H9 (cell line): Measurements from ENCODE around the gene B4GALT1. TPM values are rescaled to one million over a fixed set of nuclear protein-coding genes. Genes with fewer than 3 reads are reported as not detected.

Source experiments
- DNase-seq: peaks from one replicate; pipeline ENCODE4 v3.0.0-alpha.2; 2017
- H2AFZ ChIP-seq: one replicate; pipeline ENCODE4 v1.6.1; 2013; ENCODE audit warnings: mild to moderate bottlenecking, low read length, control low read depth, moderate library complexity
- H2AK5ac ChIP-seq: 2 replicates; pipeline ENCODE4 v1.6.1; 2013; ENCODE audit warnings: low read length, control low read depth, mixed read lengths; ENCODE audit not compliant: insufficient read length
- H2BK120ac ChIP-seq: one replicate; pipeline ENCODE4 v1.6.1; 2013; ENCODE audit warnings: low read depth, mild to moderate bottlenecking, low read length, control low read depth, inconsistent platforms; ENCODE audit not compliant: poor library complexity, severe bottlenecking
- H2BK12ac ChIP-seq: 2 replicates; pipeline ENCODE4 v1.6.1; 2013; ENCODE audit warnings: low read length, control low read depth, mixed read lengths, low read depth; ENCODE audit not compliant: insufficient read length
- H2BK15ac ChIP-seq: 2 replicates; pipeline ENCODE4 v1.6.1; 2013; ENCODE audit warnings: low read depth, low read length, control low read depth
- H2BK20ac ChIP-seq: one replicate; pipeline ENCODE4 v1.6.1; 2013; ENCODE audit warnings: low read depth, mild to moderate bottlenecking, low read length, control low read depth, inconsistent platforms; ENCODE audit not compliant: poor library complexity, severe bottlenecking
- H2BK5ac ChIP-seq: 2 replicates; pipeline ENCODE4 v1.6.1; 2013; ENCODE audit warnings: low read length, control low read depth, mixed read lengths; ENCODE audit not compliant: insufficient read length
- H3K14ac ChIP-seq: 2 replicates; pipeline ENCODE4 v1.6.1; 2013; ENCODE audit warnings: low read length, control low read depth; ENCODE audit not compliant: insufficient read depth
- H3K18ac ChIP-seq: 2 replicates; pipeline ENCODE4 v1.6.1; 2013; ENCODE audit warnings: low read depth, mild to moderate bottlenecking, mixed read lengths, low read length, control low read depth; ENCODE audit not compliant: insufficient read length
- H3K23ac ChIP-seq: 2 replicates; pipeline ENCODE4 v1.6.1; 2013; ENCODE audit warnings: low read length, control low read depth, mixed read lengths, low read depth; ENCODE audit not compliant: insufficient read length
- H3K23me2 ChIP-seq: 2 replicates; pipeline ENCODE4 v1.6.1; 2013; ENCODE audit warnings: low read depth, mild to moderate bottlenecking, mixed read lengths, low read length, control low read depth; ENCODE audit not compliant: insufficient read length, poor library complexity, severe bottlenecking
- H3K27ac ChIP-seq: 2 replicates; pipeline ENCODE4 v1.5.1; 2013; ENCODE audit warnings: low read length, control low read depth, mixed read lengths, low read depth; ENCODE audit not compliant: insufficient read length
- H3K27me3 ChIP-seq: 2 replicates; pipeline ENCODE4 v1.6.1; 2013; ENCODE audit warnings: low read length, control low read depth, inconsistent platforms; ENCODE audit not compliant: insufficient read depth
- H3K4ac ChIP-seq: 2 replicates; pipeline ENCODE4 v1.6.1; 2013; ENCODE audit warnings: low read depth, mild to moderate bottlenecking, control low read depth, inconsistent platforms, low read length, moderate library complexity
- H3K4me1 ChIP-seq: 2 replicates; pipeline ENCODE4 v1.6.1; 2013; ENCODE audit warnings: low read length, control low read depth, inconsistent platforms; ENCODE audit not compliant: insufficient read depth
- H3K4me2 ChIP-seq: 2 replicates; pipeline ENCODE4 v1.6.1; 2013; ENCODE audit warnings: low read length, control low read depth, mixed read lengths; ENCODE audit not compliant: insufficient read length, insufficient read depth
- H3K56ac ChIP-seq: 2 replicates; pipeline ENCODE4 v1.6.1; 2013; ENCODE audit warnings: low read depth, mild to moderate bottlenecking, mixed read lengths, low read length, control low read depth; ENCODE audit not compliant: insufficient read length
- H3K79me1 ChIP-seq: 2 replicates; pipeline ENCODE4 v1.6.1; 2013; ENCODE audit warnings: low read depth, mild to moderate bottlenecking, moderate library complexity, low read length, control low read depth, inconsistent platforms; ENCODE audit not compliant: insufficient read depth, poor library complexity, severe bottlenecking
- H3K79me2 ChIP-seq: 2 replicates; pipeline ENCODE4 v1.6.1; 2013; ENCODE audit warnings: low read length, control low read depth, inconsistent platforms; ENCODE audit not compliant: insufficient read depth
- H3K9ac ChIP-seq: 2 replicates; pipeline ENCODE4 v1.6.1; 2013; ENCODE audit warnings: low read length, control low read depth, mixed read lengths; ENCODE audit not compliant: insufficient read length; ENCODE audit errors: extremely low read depth
- H3K9me3 ChIP-seq: one replicate; pipeline ENCODE4 v1.6.1; 2013; ENCODE audit warnings: low read depth, low read length, inconsistent platforms; ENCODE audit not compliant: control insufficient read depth
- H3T11ph ChIP-seq: one replicate; pipeline ENCODE4 v1.6.1; 2013; ENCODE audit warnings: mild to moderate bottlenecking, low read length, control low read depth, inconsistent platforms
- H4K20me1 ChIP-seq: one replicate; pipeline ENCODE4 v1.6.1; 2013; ENCODE audit not compliant: control insufficient read depth, insufficient read length, insufficient read depth
- H4K5ac ChIP-seq: 2 replicates; pipeline ENCODE4 v1.6.1; 2013; ENCODE audit warnings: low read depth, mild to moderate bottlenecking, mixed read lengths, low read length, control low read depth; ENCODE audit not compliant: insufficient read length
- H4K8ac ChIP-seq: replicated peaks from 2 replicates; pipeline ENCODE4 v1.6.1; 2013; ENCODE audit warnings: low read length, control low read depth, mixed read lengths, low read depth; ENCODE audit not compliant: insufficient read length
- H4K91ac ChIP-seq: 2 replicates; pipeline ENCODE4 v1.6.1; 2013; ENCODE audit warnings: low read depth, mild to moderate bottlenecking, moderate library complexity, mixed read lengths, low read length, control low read depth; ENCODE audit not compliant: insufficient read length
- H3K27ac Mint-ChIP-seq, 3 experiments: 2 replicates in 2 of 3; 3 replicates in 1 of 3; pipeline ENCODE4 v1.8.0; 2020 to 2021; ENCODE audit warnings: mixed read lengths in 3 of 3, mild to moderate bottlenecking in 1 of 3, moderate library complexity in 1 of 3
- H3K27me3 Mint-ChIP-seq: 2 replicates; pipeline ENCODE4 v1.8.0; 2021; ENCODE audit warnings: low read depth, mild to moderate bottlenecking, moderate library complexity, mixed read lengths
- H3K36me3 Mint-ChIP-seq, 3 experiments: 2 replicates in 2 of 3; 3 replicates in 1 of 3; pipeline ENCODE4 v1.8.0; 2020 to 2021; ENCODE audit warnings: low read depth in 3 of 3, mixed read lengths in 3 of 3; ENCODE audit not compliant: insufficient read depth in 1 of 3
- H3K4me1 Mint-ChIP-seq, 2 experiments: 2 replicates each; pipeline ENCODE4 v1.8.0; 2020; ENCODE audit warnings: mixed read lengths in 2 of 2
- H3K4me3 Mint-ChIP-seq, 2 experiments: 2 replicates in 1 of 2; 3 replicates in 1 of 2; pipeline ENCODE4 v1.8.0; 2020 to 2021; ENCODE audit warnings: mild to moderate bottlenecking in 2 of 2, mixed read lengths in 2 of 2, moderate library complexity in 1 of 2
- H3K9me3 Mint-ChIP-seq, 2 experiments: 2 replicates in 1 of 2; 3 replicates in 1 of 2; pipeline ENCODE4 v1.8.0; 2020; ENCODE audit warnings: mild to moderate bottlenecking in 2 of 2, mixed read lengths in 2 of 2, moderate library complexity in 1 of 2
- WGBS: extraction: QIAGEN DNeasy Blood & Tissue Kit; methylation state at CpG from one replicate; pipeline ENCODE4 v1.1.7; 2013; ENCODE audit warnings: missing lambda C conversion rate, low lambda C conversion rate, mixed read lengths; ENCODE audit not compliant: insufficient read length; ENCODE audit errors: extremely low coverage; 5-methylcytosine and 5-hydroxymethylcytosine counted together
- total RNA-seq: library from RNA; stranded (reverse); gene quantifications from 2 replicates; pipeline ENCODE4 v1.2.1, GENCODE V29; 2021
- TF ChIP-seq, protein P1 (sequence below): fragments of 200-600 bp; sonication (generic); conservative IDR thresholded peaks from 3 replicates; pipeline ENCODE4 v1.8.0; 2021; ENCODE audit warnings: antibody characterized with exemption, mild to moderate bottlenecking

B4GALT1 gene
- total RNA-seq, 1 experiment from 2014 or later, result 15.3 TPM

DNA sequence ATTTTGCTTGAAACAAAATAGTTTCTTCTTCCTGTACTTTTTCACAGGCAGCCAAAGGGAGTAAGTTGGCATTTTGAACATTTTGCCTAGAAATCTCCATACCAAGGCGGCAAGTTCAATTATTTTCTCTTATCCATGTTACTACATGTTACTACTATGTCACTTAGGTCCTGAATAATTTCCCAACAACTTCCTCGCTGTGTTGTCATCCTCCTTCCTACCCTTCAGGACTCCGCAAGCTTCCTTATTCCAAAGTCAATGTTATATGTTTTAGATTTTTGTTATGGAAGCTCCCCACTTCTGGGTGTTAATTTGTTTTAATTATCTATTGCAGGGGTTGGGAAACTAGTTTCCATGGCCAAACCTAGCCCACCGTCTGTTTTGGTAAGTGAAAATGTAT, 9.9 kb upstream of the B4GALT1 start:
- Histone ChIP-seq H3K4me2 (no peak overlapping the region), H3K27ac (no peak overlapping the region), H4K8ac (no peak overlapping the region), H3K18ac (no peak overlapping the region), H2BK20ac (no peak overlapping the region), H3K9me3 (no peaks in the 10 kb centered on the region), H2BK12ac (no peak overlapping the region), H2BK5ac (no peak overlapping the region), H3K23me2 (no peaks in the 10 kb centered on the region), H4K5ac (no peak overlapping the region), H3K4me1 (no peaks in the 10 kb centered on the region), H3K9ac (no peak overlapping the region), H2AFZ (no peak overlapping the region), H3T11ph (no peak overlapping the region), H3K79me1 (no peaks in the 10 kb centered on the region), H3K14ac (no peak overlapping the region), H4K20me1 (no peaks in the 10 kb centered on the region), H3K23ac (no peak overlapping the region), H2BK15ac (no peak overlapping the region), H3K27me3 (no peaks in the 10 kb centered on the region), H2AK5ac (no peak overlapping the region), H2BK120ac (no peak overlapping the region), H4K91ac (no peak overlapping the region), H3K56ac (no peak overlapping the region), H3K79me2 (no peaks in the 10 kb centered on the region), H3K4ac (no peak overlapping the region)
- peaks cover 12% of the 10 kb centered on the region for H3K27me3 Mint-ChIP-seq
- WGBS, result no CpG with 5 or more reads among the region's 4 CpGs
- no peak for DNase-seq
- TF ChIP-seq, protein P1, sequence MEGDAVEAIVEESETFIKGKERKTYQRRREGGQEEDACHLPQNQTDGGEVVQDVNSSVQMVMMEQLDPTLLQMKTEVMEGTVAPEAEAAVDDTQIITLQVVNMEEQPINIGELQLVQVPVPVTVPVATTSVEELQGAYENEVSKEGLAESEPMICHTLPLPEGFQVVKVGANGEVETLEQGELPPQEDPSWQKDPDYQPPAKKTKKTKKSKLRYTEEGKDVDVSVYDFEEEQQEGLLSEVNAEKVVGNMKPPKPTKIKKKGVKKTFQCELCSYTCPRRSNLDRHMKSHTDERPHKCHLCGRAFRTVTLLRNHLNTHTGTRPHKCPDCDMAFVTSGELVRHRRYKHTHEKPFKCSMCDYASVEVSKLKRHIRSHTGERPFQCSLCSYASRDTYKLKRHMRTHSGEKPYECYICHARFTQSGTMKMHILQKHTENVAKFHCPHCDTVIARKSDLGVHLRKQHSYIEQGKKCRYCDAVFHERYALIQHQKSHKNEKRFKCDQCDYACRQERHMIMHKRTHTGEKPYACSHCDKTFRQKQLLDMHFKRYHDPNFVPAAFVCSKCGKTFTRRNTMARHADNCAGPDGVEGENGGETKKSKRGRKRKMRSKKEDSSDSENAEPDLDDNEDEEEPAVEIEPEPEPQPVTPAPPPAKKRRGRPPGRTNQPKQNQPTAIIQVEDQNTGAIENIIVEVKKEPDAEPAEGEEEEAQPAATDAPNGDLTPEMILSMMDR, result no peak
- no peak overlapping the region for H3K4me3 Mint-ChIP-seq
- peaks cover 4% of the 10 kb centered on the region in 2 experiments; a peak in 3 of 4 replicates for H3K4me1 Mint-ChIP-seq
- no peaks in the 10 kb centered on the region for H3K9me3 Mint-ChIP-seq
- H3K36me3 Mint-ChIP-seq, result no peaks in the 10 kb centered on the region
- H3K27ac Mint-ChIP-seq, result no peak overlapping the region
